GM21447 (cell line): ENCODE measurements around the gene IRAK1BP1.
"Not testable (repeated sequence)": the region's sequence is repeated elsewhere in the genome, so short reads cannot be mapped to it uniquely, and the experiment has no call there.

Source experiments
- ATAC-seq: cut with Tn5 transposase; IDR thresholded peaks from one replicate; pipeline ENCODE4 v1.9.1; 2021; ENCODE audit not compliant: unreplicated experiment

Gene IRAK1BP1

DNA sequence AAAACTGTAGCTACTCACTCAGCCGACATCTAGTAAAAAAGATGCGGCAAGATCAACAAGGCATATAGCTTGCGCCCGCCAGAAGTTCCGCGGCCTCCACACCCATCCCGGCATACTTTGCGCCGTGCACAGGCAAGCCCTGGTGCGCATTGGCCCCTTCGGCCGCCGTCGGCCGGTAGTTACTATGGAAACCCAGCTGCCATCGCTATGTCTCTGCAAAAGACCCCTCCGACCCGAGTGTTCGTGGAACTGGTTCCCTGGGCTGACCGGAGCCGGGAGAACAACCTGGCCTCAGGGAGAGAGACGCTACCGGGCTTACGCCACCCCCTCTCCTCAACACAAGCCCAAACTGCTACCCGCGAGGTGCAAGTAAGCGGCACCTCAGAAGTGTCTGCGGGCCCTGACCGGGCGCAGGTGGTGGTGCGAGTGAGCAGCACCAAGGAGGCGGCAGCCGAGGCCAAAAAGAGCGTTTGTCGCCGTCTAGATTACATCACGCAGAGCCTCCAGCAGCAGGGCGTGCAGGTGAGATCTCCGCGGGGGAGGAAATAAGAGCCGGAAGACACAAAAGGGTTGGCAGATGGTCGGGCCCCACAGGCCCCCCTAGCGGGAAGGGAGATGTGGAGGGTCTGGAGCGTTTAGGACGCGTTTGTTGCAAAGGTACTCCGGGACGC lies at the start of gene IRAK1BP1:
Gene IRAK1BP1 (plus strand): TSS at position 182 of the 671 bp plus-strand sequence. CDS start 26 bp downstream, at position 208.
- peak; percentile 97 for ATAC-seq

GRCh38 chr6:78824045-78824444 lies 43.3 kb upstream of the IRAK1BP1 start:
- no peak for ATAC-seq

GRCh38 chr6:78829407-78829806 lies 37.9 kb upstream of the IRAK1BP1 start:
- ATAC-seq = no peak

DNA sequence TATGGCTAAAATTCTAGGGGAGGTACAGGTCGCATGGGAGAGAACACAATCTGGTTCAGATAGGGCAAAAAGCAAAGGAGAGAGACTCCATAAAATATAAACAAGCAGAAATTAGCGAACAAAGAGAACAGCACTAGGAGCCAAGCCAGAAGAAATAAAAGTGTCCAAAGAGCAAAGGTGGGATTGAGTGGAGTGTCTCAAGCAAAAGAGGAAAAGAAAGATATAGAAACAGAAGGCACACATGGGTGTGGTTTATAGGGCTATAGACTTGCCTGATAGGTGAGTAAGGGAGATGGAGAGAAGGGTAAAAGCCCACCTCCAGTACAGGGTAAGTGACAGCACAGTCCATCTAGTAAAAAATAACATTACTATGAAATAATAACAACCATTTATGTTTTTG lies 36.5 kb upstream of the IRAK1BP1 start:
- ATAC-seq = no peak

GRCh38 chr6:78831492-78831891 lies 35.9 kb upstream of the IRAK1BP1 start:
- ATAC-seq = no peak

GRCh38 chr6:78832091-78832808 lies 35.1 kb upstream of the IRAK1BP1 start:
- ATAC-seq = no peak

DNA sequence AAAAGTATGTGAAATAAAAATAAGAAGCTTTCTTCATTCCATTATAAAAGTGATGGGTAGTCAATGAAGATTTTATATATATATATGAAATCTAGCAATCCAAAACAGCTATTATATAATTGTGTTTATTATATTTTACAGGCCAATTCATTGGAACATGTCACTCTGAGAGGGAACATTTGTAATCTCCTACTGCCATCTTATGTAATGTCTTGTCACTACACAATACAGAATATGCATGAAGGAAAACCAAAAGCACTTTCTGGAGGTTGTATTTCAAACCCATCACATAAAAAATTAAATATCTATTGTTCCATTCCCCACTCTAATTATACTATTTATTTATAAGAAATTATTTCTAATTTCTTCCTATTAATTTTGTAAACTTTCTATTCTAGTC lies 31.5 kb upstream of the IRAK1BP1 start:
- ATAC-seq = no peak

DNA sequence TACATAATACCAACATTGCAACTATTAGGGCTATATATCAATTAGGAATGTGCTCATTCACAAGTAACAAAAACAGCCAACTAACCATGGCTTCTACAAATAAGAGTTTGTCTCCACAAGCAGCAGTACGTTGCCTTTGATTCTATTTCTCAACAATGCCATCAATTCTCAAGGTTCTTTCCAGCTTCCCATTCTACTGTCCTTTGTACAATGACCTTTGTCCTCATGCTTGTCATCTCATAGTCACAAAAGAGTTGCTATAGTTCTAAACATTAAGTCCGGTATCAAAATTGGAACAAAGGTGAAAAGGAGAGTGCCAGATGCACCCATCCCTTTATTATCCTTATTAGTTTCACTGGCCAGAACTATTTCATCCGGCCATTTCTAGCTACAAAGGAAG lies 30.8 kb upstream of the IRAK1BP1 start:
- ATAC-seq = no peak

DNA sequence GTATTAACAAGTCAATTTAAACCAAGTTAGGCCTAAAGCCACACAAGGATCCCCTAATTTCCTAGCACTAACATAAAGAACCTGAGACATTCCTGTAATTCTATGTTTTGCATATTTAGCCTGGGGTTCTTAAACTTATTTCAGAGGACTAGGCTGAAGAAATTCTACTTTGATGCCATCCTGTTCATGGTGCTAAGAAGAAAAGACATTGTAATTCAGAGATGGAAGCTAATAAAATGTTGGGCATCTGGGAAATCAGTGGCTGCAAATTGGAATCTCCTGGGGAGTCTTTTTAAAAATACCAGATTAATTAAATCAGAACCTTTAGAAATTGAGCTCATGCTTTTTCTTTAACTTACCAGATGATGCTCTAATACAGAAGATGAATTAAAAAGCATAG lies 26.2 kb upstream of the IRAK1BP1 start:
- ATAC-seq = no peak

GRCh38 chr6:78842953-78843352 lies 24.4 kb upstream of the IRAK1BP1 start:
- no peak for ATAC-seq

DNA sequence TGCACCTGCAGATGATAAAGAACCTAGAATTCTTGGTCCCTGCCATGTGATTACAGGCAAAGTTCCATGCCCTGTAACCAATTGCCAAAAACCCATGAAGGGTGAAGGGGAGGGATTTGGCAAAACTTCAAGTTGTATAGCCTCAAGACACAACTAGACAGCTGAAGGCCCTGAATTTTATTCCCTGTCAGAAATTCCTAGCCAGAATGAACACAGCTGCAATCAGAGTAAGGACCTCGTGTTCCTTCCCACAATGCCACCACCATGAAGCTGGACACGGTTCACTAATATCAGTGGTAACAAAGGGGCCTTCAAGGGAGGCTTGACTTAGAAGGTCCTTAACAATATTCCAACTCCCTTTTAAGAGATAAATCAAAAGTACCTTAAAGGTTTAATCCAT lies 22.5 kb upstream of the IRAK1BP1 start:
- no peak for ATAC-seq

GRCh38 chr6:78845567-78845966 lies 21.8 kb upstream of the IRAK1BP1 start:
- no peak for ATAC-seq

- no peak for ATAC-seq
Observed at GRCh38 chr6:78850621-78851020, 16.7 kb upstream of the IRAK1BP1 start.

DNA sequence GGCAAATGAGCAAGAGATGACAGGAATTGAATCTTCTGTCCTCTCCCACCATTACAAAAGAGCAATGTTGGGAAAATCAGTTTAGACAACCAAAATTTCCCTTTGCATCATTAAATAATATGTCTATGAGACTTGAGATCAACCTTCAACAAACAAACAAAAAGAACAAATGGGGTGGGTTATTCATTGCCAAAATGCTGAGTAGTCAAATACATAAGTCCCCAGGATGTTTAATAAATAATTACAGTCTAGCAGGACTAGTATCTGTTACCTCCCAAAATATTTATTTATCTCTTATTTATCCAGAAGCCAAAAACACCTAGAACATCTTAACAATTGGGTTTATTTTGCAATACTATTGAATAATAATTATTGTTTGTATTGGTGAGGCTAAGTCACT lies 16.2 kb upstream of the IRAK1BP1 start:
- no peak for ATAC-seq

DNA sequence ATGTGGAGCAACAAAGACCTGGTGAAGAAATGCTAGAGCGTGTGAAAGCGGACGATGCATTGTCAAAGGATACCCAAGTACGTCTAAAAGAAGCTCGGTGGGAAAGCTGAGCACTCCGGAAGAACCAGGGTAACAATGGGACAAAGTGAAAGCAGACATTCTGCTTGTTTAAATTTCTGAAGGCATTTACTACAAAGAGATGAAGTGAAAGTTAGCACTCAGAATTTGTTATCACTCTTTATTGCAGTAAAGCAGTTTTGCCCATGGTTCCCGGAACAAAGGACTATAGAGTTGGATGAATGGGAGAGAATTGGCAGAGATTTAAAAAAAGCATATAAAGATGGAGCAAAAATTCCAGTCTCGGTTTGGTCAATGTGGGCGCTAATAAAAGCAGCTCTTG lies 12.8 kb upstream of the IRAK1BP1 start:
- no peak for ATAC-seq

- ATAC-seq = not testable (repeated sequence)
Observed at GRCh38 chr6:78858339-78858938, 8.9 kb upstream of the IRAK1BP1 start.

DNA sequence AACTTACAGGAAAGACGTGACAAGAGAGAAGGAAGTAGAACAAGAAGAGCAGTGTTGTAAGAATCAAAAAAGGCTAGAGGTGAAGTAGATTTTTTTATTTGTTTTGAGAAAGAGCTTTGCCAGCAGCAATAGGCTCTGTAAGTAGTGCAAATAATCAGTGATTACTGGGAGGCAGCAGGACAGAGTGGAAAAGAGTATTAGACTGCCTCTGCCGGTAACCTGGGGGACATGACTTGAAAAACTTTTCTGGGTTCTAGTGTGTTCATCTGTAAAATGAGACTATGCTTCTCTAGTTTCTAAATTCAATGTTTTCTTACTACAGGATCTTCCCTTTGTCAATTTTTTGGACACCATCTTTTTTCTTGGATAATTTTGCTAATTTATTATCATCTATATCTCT lies 5.8 kb upstream of the IRAK1BP1 start:
- ATAC-seq = no peak

- ATAC-seq = no peak
Observed at GRCh38 chr6:78863576-78863975, 3.8 kb upstream of the IRAK1BP1 start.

GRCh38 chr6:78864957-78865356 lies 2.4 kb upstream of the IRAK1BP1 start:
- no peak for ATAC-seq

- peak; percentile 43 for ATAC-seq
Observed at GRCh38 chr6:78867020-78867369, 356 bp upstream of the IRAK1BP1 start.

GRCh38 chr6:78868116-78868515 lies 765 bp downstream of the IRAK1BP1 start:
- ATAC-seq = no peak

DNA sequence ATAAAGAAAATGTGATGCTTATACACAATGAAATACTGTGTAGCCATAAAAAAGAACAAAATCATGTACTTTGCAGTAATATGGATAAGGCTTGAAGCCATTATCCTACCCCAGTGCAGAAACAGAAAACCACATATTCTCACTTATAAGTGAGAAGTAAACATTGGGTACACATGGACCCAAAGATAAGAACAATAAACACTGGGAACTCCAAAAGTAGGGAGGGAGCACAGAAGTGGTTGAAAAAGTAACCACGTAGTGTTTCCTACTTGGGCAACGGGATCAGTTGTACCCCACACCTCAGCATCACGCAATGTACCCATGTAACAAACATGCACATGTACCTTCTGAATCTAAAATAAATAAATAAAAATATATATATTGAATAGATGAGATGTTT lies 8.2 kb downstream of the IRAK1BP1 start:
- no peak for ATAC-seq
